Ovary (tissue), 3 donors: ENCODE results near the gene CPA5.

Experiments
- EP300 ChIP-seq: sonication (generic); formaldehyde crosslinking; IDR thresholded peaks from one replicate; pipeline ENCODE4 v1.6.1; 2017; ENCODE audit warnings: antibody characterized with exemption
- TF ChIP-seq, protein P1 (sequence below), 3 donors: fragments of 450-650 bp in 2 of 3; fragments of 200-600 bp in 1 of 3; IDR thresholded peaks; one replicate each; pipeline versions ENCODE4 v1.5.1 to v1.8.0; 2016 to 2022; ENCODE audit warnings: antibody characterized with exemption in 3 of 3, mild to moderate bottlenecking in 1 of 3
- donor health status: DM: no; HTN: no; CAD: no.

DNA sequence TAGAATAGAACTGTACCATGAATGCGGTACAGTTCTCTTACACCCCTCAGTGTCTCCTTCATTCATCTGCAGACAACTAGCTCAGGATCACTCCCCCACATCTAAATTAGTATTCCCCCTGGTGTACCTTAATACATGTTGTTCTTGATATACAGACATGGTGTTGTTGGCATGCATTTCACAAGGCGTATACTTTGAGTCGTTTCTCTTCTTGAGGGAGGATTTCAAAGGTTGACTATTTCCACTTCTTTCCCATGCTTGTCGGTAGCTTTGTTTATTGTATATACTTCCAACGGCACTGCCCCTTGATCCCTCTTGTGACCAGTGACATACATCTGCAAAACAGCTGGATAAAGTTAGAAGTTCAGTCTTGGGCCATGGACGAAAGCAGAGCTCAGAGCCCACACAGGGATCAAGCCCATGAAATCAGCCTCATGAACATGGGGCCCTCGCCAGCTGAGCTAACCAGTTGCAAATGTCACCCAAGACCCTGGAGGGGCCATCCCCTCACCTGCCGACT is 43.1 kb upstream of the CPA5 start:
- TF ChIP-seq, protein P1, sequence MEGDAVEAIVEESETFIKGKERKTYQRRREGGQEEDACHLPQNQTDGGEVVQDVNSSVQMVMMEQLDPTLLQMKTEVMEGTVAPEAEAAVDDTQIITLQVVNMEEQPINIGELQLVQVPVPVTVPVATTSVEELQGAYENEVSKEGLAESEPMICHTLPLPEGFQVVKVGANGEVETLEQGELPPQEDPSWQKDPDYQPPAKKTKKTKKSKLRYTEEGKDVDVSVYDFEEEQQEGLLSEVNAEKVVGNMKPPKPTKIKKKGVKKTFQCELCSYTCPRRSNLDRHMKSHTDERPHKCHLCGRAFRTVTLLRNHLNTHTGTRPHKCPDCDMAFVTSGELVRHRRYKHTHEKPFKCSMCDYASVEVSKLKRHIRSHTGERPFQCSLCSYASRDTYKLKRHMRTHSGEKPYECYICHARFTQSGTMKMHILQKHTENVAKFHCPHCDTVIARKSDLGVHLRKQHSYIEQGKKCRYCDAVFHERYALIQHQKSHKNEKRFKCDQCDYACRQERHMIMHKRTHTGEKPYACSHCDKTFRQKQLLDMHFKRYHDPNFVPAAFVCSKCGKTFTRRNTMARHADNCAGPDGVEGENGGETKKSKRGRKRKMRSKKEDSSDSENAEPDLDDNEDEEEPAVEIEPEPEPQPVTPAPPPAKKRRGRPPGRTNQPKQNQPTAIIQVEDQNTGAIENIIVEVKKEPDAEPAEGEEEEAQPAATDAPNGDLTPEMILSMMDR (IDR thresholded peaks at IDR 0.05) = no peak
- no peak for TF ChIP-seq EP300
